Brain microvascular endothelial cell (primary cell): ENCODE data around the gene FAM174C.

Experiments
- DNase-seq: peaks from one replicate; pipeline ENCODE4 v3.0.0-alpha.2; 2020
- H3K27ac ChIP-seq: fragments of 250-450 bp; sonication (Bioruptor Pico); 2 replicates; pipeline ENCODE4 v1.5.1; 2020; ENCODE audit warnings: mild to moderate bottlenecking, moderate library complexity
- H3K27me3 ChIP-seq: fragments of 250-450 bp; sonication (Bioruptor Pico); replicated peaks from 2 replicates; pipeline ENCODE4 v1.5.1; 2020; ENCODE audit warnings: mild to moderate bottlenecking
- H3K36me3 ChIP-seq: fragments of 250-450 bp; sonication (Bioruptor Pico); replicated peaks from 2 replicates; pipeline ENCODE4 v1.5.1; 2020; ENCODE audit warnings: mild to moderate bottlenecking
- H3K4me3 ChIP-seq: 2 replicates; pipeline ENCODE4 v1.5.1; 2011; ENCODE audit warnings: low read depth, mild to moderate bottlenecking, control low read depth, low read length, moderate library complexity
- CTCF ChIP-seq: IDR thresholded peaks from 2 replicates; pipeline ENCODE4 v1.5.1; 2011; ENCODE audit warnings: low read depth, mild to moderate bottlenecking, moderate library complexity, low read length, control low read depth, inconsistent platforms; ENCODE audit errors: missing control alignments
- in situ Hi-C: cut with HindIII; loops from 2 replicates; pipeline ENCODE4 v1.10.0; 2017; ENCODE audit warnings: low sequenced_read_pairs, low pct_ligation_motif_present

The FAM174C gene

GRCh38 chr19:1232652-1233072 is 42.7 kb upstream of the FAM174C start:
- no peak overlapping the region for H3K4me3 ChIP-seq
- H3K27ac ChIP-seq = no peak overlapping the region
- no peak for TF ChIP-seq CTCF
- in situ Hi-C loops = loop anchor here (25.0 kb wide), 1 partner anchor 120 kb away; the partner anchor contains the start of gene GPX4
- H3K27me3 ChIP-seq = no peaks in the 10 kb centered on the region
- peak; percentile 55 for DNase-seq
- H3K36me3 ChIP-seq = peaks cover 33% of the 10 kb centered on the region

- Histone ChIP-seq H3K27me3 (no peaks in the 10 kb centered on the region), H3K4me3 (no peak overlapping the region), H3K36me3 (peaks cover 30% of the 10 kb centered on the region), H3K27ac (no peak overlapping the region)
- TF ChIP-seq CTCF = no peak
- DNase-seq = no peak
- in situ Hi-C loops = loop anchor here (25.0 kb wide), 1 partner anchor 121 kb away; the partner anchor contains the start of gene GPX4
Measured at GRCh38 chr19:1233115-1233667, 42.1 kb upstream of the FAM174C start.

GRCh38 chr19:1234051-1234954 is 41.0 kb upstream of the FAM174C start:
- no peaks in the 10 kb centered on the region for H3K27me3 ChIP-seq
- no peak for TF ChIP-seq CTCF
- peaks cover 27% of the 10 kb centered on the region for H3K36me3 ChIP-seq
- no peak overlapping the region for H3K4me3 ChIP-seq
- no peak overlapping the region for H3K27ac ChIP-seq
- DNase-seq = no peak
- in situ Hi-C loops = loop anchor here (25.0 kb wide), 1 partner anchor 122 kb away; the partner anchor contains the start of gene GPX4

GRCh38 chr19:1234955-1235380 is 40.4 kb upstream of the FAM174C start:
- H3K4me3 ChIP-seq = no peak overlapping the region
- no peak for DNase-seq
- peaks cover 27% of the 10 kb centered on the region for H3K36me3 ChIP-seq
- no peak overlapping the region for H3K27ac ChIP-seq
- TF ChIP-seq CTCF = no peak
- H3K27me3 ChIP-seq = no peaks in the 10 kb centered on the region
- in situ Hi-C loops = loop anchor here (25.0 kb wide), 1 partner anchor 123 kb away; the partner anchor contains the start of gene GPX4

GRCh38 chr19:1235625-1236538 is 39.4 kb upstream of the FAM174C start:
- H3K27me3 ChIP-seq = no peaks in the 10 kb centered on the region
- peak overlapping the region; percentile 72 for H3K4me3 ChIP-seq
- H3K27ac ChIP-seq = no peak overlapping the region

More at GRCh38 chr19:1235625-1236538, 39.4 kb upstream of the FAM174C start:
- in situ Hi-C loops = loop anchor here (25.0 kb wide), 1 partner anchor 124 kb away; the partner anchor contains the start of gene GPX4
- TF ChIP-seq CTCF = peak; percentile 19
- DNase-seq = no peak
- H3K36me3 ChIP-seq = peaks cover 27% of the 10 kb centered on the region
